BE2C (cell line): ENCODE data around the gene DCLRE1C.
"Not testable (repeated sequence)": the region's sequence is repeated elsewhere in the genome, so short reads cannot be mapped to it uniquely, and the experiment has no call there.

ENCODE experiments used
- DNase-seq: peaks from one replicate; pipeline ENCODE4 v3.0.0-alpha.2; 2020
- H3K27me3 ChIP-seq: fragments of 250-450 bp; sonication (Bioruptor Pico); 2 replicates; pipeline ENCODE4 v1.5.1; 2020; ENCODE audit warnings: mild to moderate bottlenecking
- H3K36me3 ChIP-seq: fragments of 250-450 bp; sonication (Bioruptor Pico); 2 replicates; pipeline ENCODE4 v1.5.1; 2020; ENCODE audit warnings: mild to moderate bottlenecking
- H3K4me1 ChIP-seq: fragments of 250-450 bp; sonication (Bioruptor Pico); 2 replicates; pipeline ENCODE4 v1.5.1; 2020
- H3K4me3 ChIP-seq: 2 replicates; pipeline ENCODE4 v1.5.1; 2011; ENCODE audit warnings: low read depth, low read length
- H3K9me3 ChIP-seq: fragments of 250-450 bp; sonication (Bioruptor Pico); 2 replicates; pipeline ENCODE4 v1.5.1; 2020
- TF ChIP-seq, protein P1 (sequence below): IDR thresholded peaks from 2 replicates; pipeline ENCODE4 v1.5.1; 2012; ENCODE audit warnings: mild to moderate bottlenecking, low read depth, low read length

DCLRE1C gene

DNA sequence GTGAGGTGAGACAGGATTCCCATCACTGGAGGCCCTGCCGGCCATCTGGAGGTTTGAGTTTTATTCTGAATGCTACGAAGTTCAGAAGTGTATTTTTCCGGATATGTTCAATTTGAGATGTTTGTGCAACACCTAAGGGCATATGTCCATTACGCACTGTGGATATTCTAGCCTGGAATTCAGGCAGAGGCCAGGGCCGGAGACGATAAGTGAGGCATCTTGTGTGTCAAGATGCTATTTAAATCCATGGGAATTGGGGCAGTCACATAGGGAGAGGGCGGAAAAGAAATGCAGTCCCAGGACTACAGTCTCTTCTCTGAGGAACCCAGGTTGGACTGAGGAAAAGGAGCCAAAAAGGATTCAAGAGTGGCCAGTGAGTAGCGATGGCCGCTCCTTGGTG is 77.1 kb downstream of the DCLRE1C start:
- Histone ChIP-seq H3K36me3 (no peaks in the 10 kb centered on the region; the same call in 1 of the 2 replicates), H3K4me3 (no peak overlapping the region), H3K9me3 (no peaks in the 10 kb centered on the region), H3K4me1 (peaks cover 2% of the 10 kb centered on the region), H3K27me3 (no peaks in the 10 kb centered on the region)
- TF ChIP-seq, protein P1, sequence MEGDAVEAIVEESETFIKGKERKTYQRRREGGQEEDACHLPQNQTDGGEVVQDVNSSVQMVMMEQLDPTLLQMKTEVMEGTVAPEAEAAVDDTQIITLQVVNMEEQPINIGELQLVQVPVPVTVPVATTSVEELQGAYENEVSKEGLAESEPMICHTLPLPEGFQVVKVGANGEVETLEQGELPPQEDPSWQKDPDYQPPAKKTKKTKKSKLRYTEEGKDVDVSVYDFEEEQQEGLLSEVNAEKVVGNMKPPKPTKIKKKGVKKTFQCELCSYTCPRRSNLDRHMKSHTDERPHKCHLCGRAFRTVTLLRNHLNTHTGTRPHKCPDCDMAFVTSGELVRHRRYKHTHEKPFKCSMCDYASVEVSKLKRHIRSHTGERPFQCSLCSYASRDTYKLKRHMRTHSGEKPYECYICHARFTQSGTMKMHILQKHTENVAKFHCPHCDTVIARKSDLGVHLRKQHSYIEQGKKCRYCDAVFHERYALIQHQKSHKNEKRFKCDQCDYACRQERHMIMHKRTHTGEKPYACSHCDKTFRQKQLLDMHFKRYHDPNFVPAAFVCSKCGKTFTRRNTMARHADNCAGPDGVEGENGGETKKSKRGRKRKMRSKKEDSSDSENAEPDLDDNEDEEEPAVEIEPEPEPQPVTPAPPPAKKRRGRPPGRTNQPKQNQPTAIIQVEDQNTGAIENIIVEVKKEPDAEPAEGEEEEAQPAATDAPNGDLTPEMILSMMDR, result no peak
- no peak for DNase-seq

DNA sequence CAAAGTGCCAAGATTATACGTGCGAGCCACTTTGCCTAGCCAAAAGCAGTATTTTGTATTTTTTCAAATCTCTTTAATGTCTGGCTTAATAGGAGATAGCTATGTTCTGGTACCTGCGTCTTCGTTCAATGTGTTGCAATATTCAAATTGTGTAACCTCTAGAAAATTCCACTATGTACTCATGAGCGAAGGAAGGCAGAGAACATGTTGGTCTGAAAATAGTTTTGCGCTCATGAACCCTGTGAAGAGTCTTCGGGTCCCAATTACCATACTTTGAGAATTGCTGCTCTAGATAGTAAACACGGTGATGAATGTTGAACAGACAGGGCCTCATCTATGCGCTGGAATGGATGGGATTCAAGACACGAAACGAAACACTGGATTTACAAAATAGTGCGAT is 78.0 kb downstream of the DCLRE1C start:
- Histone ChIP-seq H3K4me1 (peaks cover 2% of the 10 kb centered on the region), H3K27me3 (no peaks in the 10 kb centered on the region), H3K36me3 (no peaks in the 10 kb centered on the region), H3K9me3 (no peaks in the 10 kb centered on the region), H3K4me3 (no peak overlapping the region)
- TF ChIP-seq, protein P1, result no peak
- DNase-seq, result no peak

DNA sequence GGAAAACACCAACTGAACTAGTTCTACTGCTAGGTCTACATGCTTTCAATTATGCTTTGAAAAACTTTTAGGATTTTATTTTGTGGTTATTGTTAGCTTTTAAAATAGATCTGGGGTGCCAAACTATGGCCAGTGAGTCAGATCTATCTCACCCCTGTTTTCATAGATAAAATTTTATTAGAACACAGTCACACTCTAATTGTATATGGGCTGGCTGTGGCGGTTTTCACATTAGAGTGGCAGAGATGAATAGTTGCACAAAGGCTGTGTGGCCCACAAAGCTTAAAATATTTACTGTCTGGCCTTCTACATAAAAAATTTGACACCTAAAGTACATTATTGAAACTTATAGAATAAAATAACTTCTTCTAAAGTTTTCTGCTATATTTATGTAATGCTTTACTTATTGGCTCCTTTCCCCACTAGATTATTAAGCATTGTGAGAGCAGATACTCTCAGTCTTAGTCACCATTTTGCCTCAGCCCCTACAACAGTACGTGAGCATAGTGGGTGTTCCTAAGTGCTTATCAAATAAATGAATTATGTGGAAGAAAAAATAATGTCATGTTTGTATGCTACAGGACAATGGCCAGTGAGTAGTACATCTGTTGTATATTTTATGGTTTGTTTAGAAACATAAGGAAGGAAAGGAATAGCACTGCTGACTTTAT is 80.7 kb downstream of the DCLRE1C start:
- TF ChIP-seq, protein P1, result no peak
- peaks cover 2% of the 10 kb centered on the region for H3K4me1 ChIP-seq
- H3K36me3 ChIP-seq, result peaks cover 7% of the 10 kb centered on the region
- no peak overlapping the region for H3K4me3 ChIP-seq
- DNase-seq, result no peak
- H3K9me3 ChIP-seq, result no peaks in the 10 kb centered on the region
- no peaks in the 10 kb centered on the region for H3K27me3 ChIP-seq

DNA sequence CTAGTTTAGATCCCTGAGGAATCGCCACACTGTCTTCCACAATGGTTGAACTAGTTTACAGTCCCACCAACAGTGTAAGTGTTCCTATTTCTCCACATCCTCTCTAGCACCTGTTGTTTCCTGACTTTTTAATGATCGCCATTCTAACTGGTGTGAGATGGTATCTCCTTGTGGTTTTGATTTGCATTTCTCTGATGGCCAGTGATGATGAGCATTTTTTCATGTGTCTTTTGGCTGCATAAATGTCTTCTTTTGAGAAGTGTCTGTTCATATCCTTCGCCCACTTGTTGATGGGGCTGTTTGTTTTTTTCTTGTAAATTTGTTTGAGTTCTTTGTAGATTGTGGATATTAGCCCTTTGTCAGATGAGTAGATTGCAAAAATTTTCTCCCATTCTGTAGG is 89.0 kb downstream of the DCLRE1C start:
- not testable (repeated sequence) for H3K4me1 ChIP-seq, DNase-seq, H3K27me3 ChIP-seq, H3K9me3 ChIP-seq, H3K4me3 ChIP-seq
- H3K36me3 ChIP-seq, result peaks cover 14% of the 10 kb centered on the region

DNA sequence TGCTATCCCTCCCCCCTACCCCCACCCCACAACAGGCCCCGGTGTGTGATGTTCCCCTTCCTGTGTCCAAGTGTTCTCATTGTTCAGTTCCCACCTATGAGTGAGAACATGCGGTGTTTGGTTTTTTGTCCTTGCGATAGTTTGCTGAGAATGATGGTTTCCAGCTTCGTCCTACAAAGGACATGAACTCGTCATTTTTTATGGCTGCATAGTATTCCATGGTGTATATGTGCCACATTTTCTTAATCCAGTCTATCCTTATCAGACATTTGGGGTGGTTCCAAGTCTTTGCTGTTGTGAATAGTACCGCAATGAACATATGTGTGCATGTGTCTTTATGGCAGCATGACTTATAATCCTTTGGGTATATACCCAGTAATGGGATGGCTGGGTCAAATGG is 89.4 kb downstream of the DCLRE1C start:
- not testable (repeated sequence) for H3K27me3 ChIP-seq, H3K4me1 ChIP-seq, DNase-seq, H3K9me3 ChIP-seq, H3K4me3 ChIP-seq
- peaks cover 11% of the 10 kb centered on the region for H3K36me3 ChIP-seq

DNA sequence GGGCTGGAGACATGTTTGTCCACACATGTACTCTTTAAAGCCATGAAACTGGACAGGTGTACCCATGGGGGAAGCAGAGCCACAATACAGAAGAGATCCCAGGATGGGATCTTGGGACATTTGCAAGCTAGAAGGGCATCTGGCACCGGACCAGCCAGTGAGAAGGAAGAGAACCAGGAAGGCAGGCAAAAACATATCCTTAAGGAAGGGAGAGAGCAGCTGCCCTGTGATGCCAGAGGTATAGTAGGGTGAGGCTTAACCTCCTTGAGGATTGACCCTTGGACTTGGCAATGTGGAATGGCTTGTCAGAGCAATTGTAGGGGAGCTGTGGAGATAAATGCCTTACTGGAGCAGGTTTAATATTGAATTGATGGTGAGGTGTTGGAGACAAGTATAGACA is 93.1 kb downstream of the DCLRE1C start:
- no peak overlapping the region for H3K4me3 ChIP-seq
- no peaks in the 10 kb centered on the region for H3K9me3 ChIP-seq
- no peak for DNase-seq
- no peaks in the 10 kb centered on the region for H3K4me1 ChIP-seq
- TF ChIP-seq, protein P1, result no peak
- no peaks in the 10 kb centered on the region for H3K27me3 ChIP-seq
- H3K36me3 ChIP-seq, result no peaks in the 10 kb centered on the region; the same call in 1 of the 2 replicates

DNA sequence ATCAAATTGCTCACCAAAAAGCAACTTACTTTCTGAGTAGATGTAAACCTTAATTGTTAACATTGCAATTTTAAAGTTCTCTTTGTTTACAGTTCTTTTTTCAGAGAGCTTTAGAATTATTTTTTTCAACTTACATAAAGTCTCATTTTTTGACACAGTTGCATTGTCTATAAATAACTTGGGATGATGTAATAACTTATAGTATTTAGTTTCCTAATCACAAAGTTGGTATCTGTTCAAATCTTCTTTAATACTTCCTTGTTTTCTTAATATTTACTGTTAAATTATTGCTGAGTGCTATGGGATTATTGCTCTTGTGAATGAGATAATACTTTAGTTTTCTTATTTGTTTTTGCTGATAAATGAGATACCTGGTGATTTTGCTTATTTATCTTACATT is 94.1 kb downstream of the DCLRE1C start:
- TF ChIP-seq, protein P1, result no peak
- Histone ChIP-seq H3K9me3 (no peaks in the 10 kb centered on the region), H3K4me3 (no peak overlapping the region), H3K27me3 (no peaks in the 10 kb centered on the region), H3K36me3 (no peaks in the 10 kb centered on the region; the same call in 1 of the 2 replicates), H3K4me1 (no peaks in the 10 kb centered on the region)
- DNase-seq, result no peak
